HepG2 (cell line): ENCODE measurements around the gene BOD1. TPM values are rescaled to one million over a fixed set of nuclear protein-coding genes. Genes with fewer than 3 reads are reported as not detected.

Source experiments
- GPN1 ChIP-seq: sonication (generic); formaldehyde crosslinking; IDR thresholded peaks from 2 replicates; pipeline ENCODE4 v1.5.1; 2020; ENCODE audit warnings: missing genetic modification reagents, borderline replicate concordance
- HIVEP1 ChIP-seq: sonication (generic); formaldehyde crosslinking; IDR thresholded peaks from 2 replicates; pipeline ENCODE4 v1.4.0; 2020; ENCODE audit warnings: mild to moderate bottlenecking, missing genetic modification reagents
- HOXA3 ChIP-seq: sonication (generic); formaldehyde crosslinking; IDR thresholded peaks from 2 replicates; pipeline ENCODE4 v1.5.0; 2020; ENCODE audit warnings: missing genetic modification reagents
- MIXL1 ChIP-seq: IDR thresholded peaks from 2 replicates; pipeline ENCODE4 v1.6.1; 2016
- POLR2AphosphoS2 ChIP-seq: IDR thresholded peaks from 2 replicates; pipeline ENCODE4 v1.6.1; 2011; ENCODE audit warnings: low read depth, low read length, improper control_type of control experiment
- SPEN ChIP-seq: sonication (generic); formaldehyde crosslinking; IDR thresholded peaks from 2 replicates; pipeline ENCODE4 v1.5.1; 2020; ENCODE audit warnings: low read depth, mild to moderate bottlenecking, missing genetic modification reagents
- SRY ChIP-seq: sonication (generic); formaldehyde crosslinking; IDR thresholded peaks from 2 replicates; pipeline ENCODE4 v1.8.0; 2022; ENCODE audit warnings: mild to moderate bottlenecking, missing genetic modification reagents
- SYNCRIP ChIP-seq: fragments of 200-400 bp; formaldehyde crosslinking; IDR thresholded peaks from 2 replicates; pipeline ENCODE4 v1.6.1; 2018; ENCODE audit warnings: mild to moderate bottlenecking, low read depth, low read length; ENCODE audit not compliant: insufficient read depth
- TEAD3 ChIP-seq: optimal IDR thresholded peaks from 2 replicates; pipeline ENCODE3; 2016; ENCODE audit warnings: borderline replicate concordance
- ZIK1 ChIP-seq: sonication (generic); formaldehyde crosslinking; IDR thresholded peaks from 2 replicates; pipeline ENCODE4 v1.5.0; 2020; ENCODE audit warnings: mild to moderate bottlenecking, low read depth, missing genetic modification reagents, borderline replicate concordance
- ZNF530 ChIP-seq: sonication (generic); formaldehyde crosslinking; IDR thresholded peaks from 2 replicates; pipeline ENCODE4 v1.5.0; 2020; ENCODE audit warnings: low read depth, mild to moderate bottlenecking, missing genetic modification reagents
- polyA plus RNA-seq, 8 experiments: library from polyadenylated mRNA; depleted of rRNA in 3 of 8; stranded (reverse) in 7 of 8; unstranded in 1 of 8; fragments of >200 nt; fragmentation: Illumina TruSeq in 4 of 8; extraction: Trizol in 4 of 8; gene quantifications; 2 replicates each; pipeline versions ENCODE4 v1.2.1 to v1.2.3, GENCODE V29; 2011 to 2016; ENCODE audit warnings: low read depth in 4 of 8, missing spikeins in 1 of 8, mixed read lengths in 1 of 8; ENCODE audit not compliant: insufficient read depth in 1 of 8
- total RNA-seq, 5 experiments: library from RNA; depleted of rRNA; stranded (reverse); fragments of >200 nt; fragmentation: Illumina TruSeq; extraction: Trizol; gene quantifications; 2 replicates each; pipeline ENCODE4 v1.2.3, GENCODE V29; 2016; ENCODE audit warnings: low read depth in 1 of 5
- TF ChIP-seq, protein P1 (sequence below): IDR thresholded peaks from 2 replicates; pipeline ENCODE4 v1.4.0; 2020; ENCODE audit warnings: mild to moderate bottlenecking, missing genetic modification reagents
- TF ChIP-seq, protein P2 (sequence below): sonication (generic); formaldehyde crosslinking; conservative IDR thresholded peaks from 2 replicates; pipeline ENCODE4 v1.4.0; 2020; ENCODE audit warnings: mild to moderate bottlenecking, missing genetic modification reagents, moderate library complexity
- TF ChIP-seq, protein P3 (sequence below): IDR thresholded peaks from 2 replicates; pipeline ENCODE4 v1.6.1; 2016; ENCODE audit warnings: low read depth, missing genetic modification reagents, missing compliant biosample characterization
- TF ChIP-seq, protein P4 (sequence below): sonication (generic); formaldehyde crosslinking; IDR thresholded peaks from 2 replicates; pipeline ENCODE4 v1.9.0; 2022; ENCODE audit warnings: missing genetic modification reagents, mild to moderate bottlenecking, borderline replicate concordance

BOD1 gene
- total and polyA plus RNA-seq, 2 of the 13 experiments (the other 11 are each of a cell fraction or from before 2014, with no cell fraction given), result 81.5 to 103 TPM

DNA sequence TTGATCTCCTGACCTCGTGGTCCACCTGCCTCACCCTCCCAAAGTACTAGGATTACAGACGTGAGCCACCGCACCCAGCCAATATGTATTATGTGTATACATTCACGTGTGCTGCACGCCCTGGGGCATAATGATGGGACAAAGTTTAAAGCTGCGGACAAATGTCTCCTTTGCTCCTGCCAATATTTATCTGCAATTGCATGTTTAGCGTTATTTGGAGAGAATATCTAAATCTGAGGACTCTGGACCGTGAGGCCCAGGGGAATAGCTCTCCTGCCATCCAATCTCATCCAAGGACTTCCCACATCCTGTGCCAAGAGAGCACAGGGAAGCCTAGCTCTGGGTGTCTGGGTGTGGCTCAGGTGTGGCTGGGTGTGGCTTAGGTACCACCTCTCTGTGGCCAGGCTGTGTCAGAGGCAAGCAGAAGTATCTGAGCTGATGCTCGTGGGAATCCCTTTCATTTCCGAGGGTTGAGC is 6.9 kb upstream of the BOD1 start (continued):
- TF ChIP-seq, protein P1, sequence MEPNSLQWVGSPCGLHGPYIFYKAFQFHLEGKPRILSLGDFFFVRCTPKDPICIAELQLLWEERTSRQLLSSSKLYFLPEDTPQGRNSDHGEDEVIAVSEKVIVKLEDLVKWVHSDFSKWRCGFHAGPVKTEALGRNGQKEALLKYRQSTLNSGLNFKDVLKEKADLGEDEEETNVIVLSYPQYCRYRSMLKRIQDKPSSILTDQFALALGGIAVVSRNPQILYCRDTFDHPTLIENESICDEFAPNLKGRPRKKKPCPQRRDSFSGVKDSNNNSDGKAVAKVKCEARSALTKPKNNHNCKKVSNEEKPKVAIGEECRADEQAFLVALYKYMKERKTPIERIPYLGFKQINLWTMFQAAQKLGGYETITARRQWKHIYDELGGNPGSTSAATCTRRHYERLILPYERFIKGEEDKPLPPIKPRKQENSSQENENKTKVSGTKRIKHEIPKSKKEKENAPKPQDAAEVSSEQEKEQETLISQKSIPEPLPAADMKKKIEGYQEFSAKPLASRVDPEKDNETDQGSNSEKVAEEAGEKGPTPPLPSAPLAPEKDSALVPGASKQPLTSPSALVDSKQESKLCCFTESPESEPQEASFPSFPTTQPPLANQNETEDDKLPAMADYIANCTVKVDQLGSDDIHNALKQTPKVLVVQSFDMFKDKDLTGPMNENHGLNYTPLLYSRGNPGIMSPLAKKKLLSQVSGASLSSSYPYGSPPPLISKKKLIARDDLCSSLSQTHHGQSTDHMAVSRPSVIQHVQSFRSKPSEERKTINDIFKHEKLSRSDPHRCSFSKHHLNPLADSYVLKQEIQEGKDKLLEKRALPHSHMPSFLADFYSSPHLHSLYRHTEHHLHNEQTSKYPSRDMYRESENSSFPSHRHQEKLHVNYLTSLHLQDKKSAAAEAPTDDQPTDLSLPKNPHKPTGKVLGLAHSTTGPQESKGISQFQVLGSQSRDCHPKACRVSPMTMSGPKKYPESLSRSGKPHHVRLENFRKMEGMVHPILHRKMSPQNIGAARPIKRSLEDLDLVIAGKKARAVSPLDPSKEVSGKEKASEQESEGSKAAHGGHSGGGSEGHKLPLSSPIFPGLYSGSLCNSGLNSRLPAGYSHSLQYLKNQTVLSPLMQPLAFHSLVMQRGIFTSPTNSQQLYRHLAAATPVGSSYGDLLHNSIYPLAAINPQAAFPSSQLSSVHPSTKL (CRISPR knock-in tag), result peak; percentile 83
- TF ChIP-seq, protein P2, sequence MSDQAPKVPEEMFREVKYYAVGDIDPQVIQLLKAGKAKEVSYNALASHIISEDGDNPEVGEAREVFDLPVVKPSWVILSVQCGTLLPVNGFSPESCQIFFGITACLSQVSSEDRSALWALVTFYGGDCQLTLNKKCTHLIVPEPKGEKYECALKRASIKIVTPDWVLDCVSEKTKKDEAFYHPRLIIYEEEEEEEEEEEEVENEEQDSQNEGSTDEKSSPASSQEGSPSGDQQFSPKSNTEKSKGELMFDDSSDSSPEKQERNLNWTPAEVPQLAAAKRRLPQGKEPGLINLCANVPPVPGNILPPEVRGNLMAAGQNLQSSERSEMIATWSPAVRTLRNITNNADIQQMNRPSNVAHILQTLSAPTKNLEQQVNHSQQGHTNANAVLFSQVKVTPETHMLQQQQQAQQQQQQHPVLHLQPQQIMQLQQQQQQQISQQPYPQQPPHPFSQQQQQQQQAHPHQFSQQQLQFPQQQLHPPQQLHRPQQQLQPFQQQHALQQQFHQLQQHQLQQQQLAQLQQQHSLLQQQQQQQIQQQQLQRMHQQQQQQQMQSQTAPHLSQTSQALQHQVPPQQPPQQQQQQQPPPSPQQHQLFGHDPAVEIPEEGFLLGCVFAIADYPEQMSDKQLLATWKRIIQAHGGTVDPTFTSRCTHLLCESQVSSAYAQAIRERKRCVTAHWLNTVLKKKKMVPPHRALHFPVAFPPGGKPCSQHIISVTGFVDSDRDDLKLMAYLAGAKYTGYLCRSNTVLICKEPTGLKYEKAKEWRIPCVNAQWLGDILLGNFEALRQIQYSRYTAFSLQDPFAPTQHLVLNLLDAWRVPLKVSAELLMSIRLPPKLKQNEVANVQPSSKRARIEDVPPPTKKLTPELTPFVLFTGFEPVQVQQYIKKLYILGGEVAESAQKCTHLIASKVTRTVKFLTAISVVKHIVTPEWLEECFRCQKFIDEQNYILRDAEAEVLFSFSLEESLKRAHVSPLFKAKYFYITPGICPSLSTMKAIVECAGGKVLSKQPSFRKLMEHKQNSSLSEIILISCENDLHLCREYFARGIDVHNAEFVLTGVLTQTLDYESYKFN (CRISPR knock-in tag), result peak; percentile 92
- TF ChIP-seq, protein P3, sequence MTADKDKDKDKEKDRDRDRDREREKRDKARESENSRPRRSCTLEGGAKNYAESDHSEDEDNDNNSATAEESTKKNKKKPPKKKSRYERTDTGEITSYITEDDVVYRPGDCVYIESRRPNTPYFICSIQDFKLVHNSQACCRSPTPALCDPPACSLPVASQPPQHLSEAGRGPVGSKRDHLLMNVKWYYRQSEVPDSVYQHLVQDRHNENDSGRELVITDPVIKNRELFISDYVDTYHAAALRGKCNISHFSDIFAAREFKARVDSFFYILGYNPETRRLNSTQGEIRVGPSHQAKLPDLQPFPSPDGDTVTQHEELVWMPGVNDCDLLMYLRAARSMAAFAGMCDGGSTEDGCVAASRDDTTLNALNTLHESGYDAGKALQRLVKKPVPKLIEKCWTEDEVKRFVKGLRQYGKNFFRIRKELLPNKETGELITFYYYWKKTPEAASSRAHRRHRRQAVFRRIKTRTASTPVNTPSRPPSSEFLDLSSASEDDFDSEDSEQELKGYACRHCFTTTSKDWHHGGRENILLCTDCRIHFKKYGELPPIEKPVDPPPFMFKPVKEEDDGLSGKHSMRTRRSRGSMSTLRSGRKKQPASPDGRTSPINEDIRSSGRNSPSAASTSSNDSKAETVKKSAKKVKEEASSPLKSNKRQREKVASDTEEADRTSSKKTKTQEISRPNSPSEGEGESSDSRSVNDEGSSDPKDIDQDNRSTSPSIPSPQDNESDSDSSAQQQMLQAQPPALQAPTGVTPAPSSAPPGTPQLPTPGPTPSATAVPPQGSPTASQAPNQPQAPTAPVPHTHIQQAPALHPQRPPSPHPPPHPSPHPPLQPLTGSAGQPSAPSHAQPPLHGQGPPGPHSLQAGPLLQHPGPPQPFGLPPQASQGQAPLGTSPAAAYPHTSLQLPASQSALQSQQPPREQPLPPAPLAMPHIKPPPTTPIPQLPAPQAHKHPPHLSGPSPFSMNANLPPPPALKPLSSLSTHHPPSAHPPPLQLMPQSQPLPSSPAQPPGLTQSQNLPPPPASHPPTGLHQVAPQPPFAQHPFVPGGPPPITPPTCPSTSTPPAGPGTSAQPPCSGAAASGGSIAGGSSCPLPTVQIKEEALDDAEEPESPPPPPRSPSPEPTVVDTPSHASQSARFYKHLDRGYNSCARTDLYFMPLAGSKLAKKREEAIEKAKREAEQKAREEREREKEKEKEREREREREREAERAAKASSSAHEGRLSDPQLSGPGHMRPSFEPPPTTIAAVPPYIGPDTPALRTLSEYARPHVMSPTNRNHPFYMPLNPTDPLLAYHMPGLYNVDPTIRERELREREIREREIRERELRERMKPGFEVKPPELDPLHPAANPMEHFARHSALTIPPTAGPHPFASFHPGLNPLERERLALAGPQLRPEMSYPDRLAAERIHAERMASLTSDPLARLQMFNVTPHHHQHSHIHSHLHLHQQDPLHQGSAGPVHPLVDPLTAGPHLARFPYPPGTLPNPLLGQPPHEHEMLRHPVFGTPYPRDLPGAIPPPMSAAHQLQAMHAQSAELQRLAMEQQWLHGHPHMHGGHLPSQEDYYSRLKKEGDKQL (CRISPR knock-in tag), result peak; percentile 55; the same call in 1 of the 2 replicates
- TF ChIP-seq SPEN (CRISPR knock-in tag) (peak; percentile 72), ZNF530 (CRISPR knock-in tag) (no peak), ZIK1 (CRISPR knock-in tag) (no peak), HIVEP1 (CRISPR knock-in tag) (no peak), MIXL1 (CRISPR knock-in tag) (no peak), POLR2AphosphoS2 (no peak), HOXA3 (CRISPR knock-in tag) (peak; percentile 58; the same call in 1 of the 2 replicates), SYNCRIP (no peak), TEAD3 (CRISPR knock-in tag) (peak; percentile 62), SRY (CRISPR knock-in tag) (no peak), GPN1 (CRISPR knock-in tag) (no peak)
- TF ChIP-seq, protein P4, sequence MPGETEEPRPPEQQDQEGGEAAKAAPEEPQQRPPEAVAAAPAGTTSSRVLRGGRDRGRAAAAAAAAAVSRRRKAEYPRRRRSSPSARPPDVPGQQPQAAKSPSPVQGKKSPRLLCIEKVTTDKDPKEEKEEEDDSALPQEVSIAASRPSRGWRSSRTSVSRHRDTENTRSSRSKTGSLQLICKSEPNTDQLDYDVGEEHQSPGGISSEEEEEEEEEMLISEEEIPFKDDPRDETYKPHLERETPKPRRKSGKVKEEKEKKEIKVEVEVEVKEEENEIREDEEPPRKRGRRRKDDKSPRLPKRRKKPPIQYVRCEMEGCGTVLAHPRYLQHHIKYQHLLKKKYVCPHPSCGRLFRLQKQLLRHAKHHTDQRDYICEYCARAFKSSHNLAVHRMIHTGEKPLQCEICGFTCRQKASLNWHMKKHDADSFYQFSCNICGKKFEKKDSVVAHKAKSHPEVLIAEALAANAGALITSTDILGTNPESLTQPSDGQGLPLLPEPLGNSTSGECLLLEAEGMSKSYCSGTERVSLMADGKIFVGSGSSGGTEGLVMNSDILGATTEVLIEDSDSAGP (CRISPR knock-in tag), result no peak
